Measurements from ENCODE around the gene B3GNT7. TPM values are rescaled to one million over a fixed set of nuclear protein-coding genes. Genes with fewer than 3 reads are reported as not detected.

Gene B3GNT7
- total and polyA plus RNA-seq, 4 donors: 0.74 to 1.7 (median 1.0) TPM

- H3K9ac ChIP-seq (ENCODE audit: low read depth in 1 of 2, low read length in 2 of 2): no peak overlapping the region
- H3K4me1 ChIP-seq (ENCODE audit: control insufficient read depth in 4 of 4, insufficient read depth in 4 of 4, low read length in 3 of 4): no peaks in the 10 kb centered on the region
- no peaks in the 10 kb centered on the region for H3K36me3 ChIP-seq (ENCODE audit: control insufficient read depth in 4 of 4, insufficient read depth in 3 of 4, low read depth in 1 of 4, low read length in 3 of 4)
- no peak overlapping the region for H3K4me3 ChIP-seq (ENCODE audit: low read depth in 1 of 3, low read length in 3 of 3)
- H3K27ac ChIP-seq (ENCODE audit: low read depth in 1 of 2, low read length in 2 of 2): no peak overlapping the region
- WGBS: 82% methylated on average over 21 of the region's 21 CpGs
- TF ChIP-seq HNF4A (conservative IDR thresholded peaks at IDR 0.05) (no peak), HNF4G (IDR thresholded peaks at IDR 0.05) (no peak), SP1 (IDR thresholded peaks at IDR 0.05) (no peak), RAD21 (IDR thresholded peaks at IDR 0.05) (no peak), RXRA (IDR thresholded peaks at IDR 0.05) (no peak), GABPA (IDR thresholded peaks at IDR 0.05 in 1 of 2, conservative IDR thresholded peaks at IDR 0.05 in 1 of 2) (no peak)
- TF ChIP-seq, protein P1, sequence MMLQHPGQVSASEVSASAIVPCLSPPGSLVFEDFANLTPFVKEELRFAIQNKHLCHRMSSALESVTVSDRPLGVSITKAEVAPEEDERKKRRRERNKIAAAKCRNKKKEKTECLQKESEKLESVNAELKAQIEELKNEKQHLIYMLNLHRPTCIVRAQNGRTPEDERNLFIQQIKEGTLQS (IDR thresholded peaks at IDR 0.05): no peak
- no peak for DNase-seq (ENCODE audit: low spot score)
- no peaks in the 10 kb centered on the region for H3K27me3 ChIP-seq (ENCODE audit: control insufficient read depth in 4 of 4, insufficient read depth in 4 of 4, low read length in 3 of 4)
- H3K9me3 ChIP-seq (ENCODE audit: control insufficient read depth in 4 of 4, low read length in 3 of 4): no peaks in the 10 kb centered on the region
These were observed 30.5 kb downstream of the B3GNT7 start for GRCh38 chr2:231425811-231426703.

DNA sequence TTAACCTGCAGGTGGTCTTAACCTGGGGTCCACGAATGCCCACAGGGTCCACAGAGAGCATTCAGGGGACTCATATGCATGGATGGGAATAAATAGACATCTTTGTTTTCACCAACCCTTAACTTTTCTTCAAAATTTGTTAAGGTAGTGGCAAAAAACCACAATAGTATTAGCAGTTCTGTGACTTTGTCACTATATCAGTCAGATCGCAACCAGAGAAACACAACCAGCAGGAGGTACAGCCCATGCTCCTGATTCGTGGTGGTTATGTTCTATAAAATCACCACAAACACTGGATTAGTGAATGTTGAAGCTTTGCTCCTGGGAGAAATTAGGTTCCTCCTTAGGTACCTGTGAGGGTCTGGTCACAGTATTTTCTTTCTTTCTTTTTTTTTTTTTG, 31.6 kb downstream of the B3GNT7 start:
- no peak for DNase-seq (ENCODE audit: low spot score)
- TF ChIP-seq, protein P1 (IDR thresholded peaks at IDR 0.05): no peak
- TF ChIP-seq FOXA1 (IDR thresholded peaks at IDR 0.05) (no peak), YY1 (IDR thresholded peaks at IDR 0.05) (no peak), SP1 (IDR thresholded peaks at IDR 0.05) (no peak), TAF1 (conservative IDR thresholded peaks at IDR 0.05) (no peak), RXRA (IDR thresholded peaks at IDR 0.05) (no peak)
- TF ChIP-seq, protein P2, sequence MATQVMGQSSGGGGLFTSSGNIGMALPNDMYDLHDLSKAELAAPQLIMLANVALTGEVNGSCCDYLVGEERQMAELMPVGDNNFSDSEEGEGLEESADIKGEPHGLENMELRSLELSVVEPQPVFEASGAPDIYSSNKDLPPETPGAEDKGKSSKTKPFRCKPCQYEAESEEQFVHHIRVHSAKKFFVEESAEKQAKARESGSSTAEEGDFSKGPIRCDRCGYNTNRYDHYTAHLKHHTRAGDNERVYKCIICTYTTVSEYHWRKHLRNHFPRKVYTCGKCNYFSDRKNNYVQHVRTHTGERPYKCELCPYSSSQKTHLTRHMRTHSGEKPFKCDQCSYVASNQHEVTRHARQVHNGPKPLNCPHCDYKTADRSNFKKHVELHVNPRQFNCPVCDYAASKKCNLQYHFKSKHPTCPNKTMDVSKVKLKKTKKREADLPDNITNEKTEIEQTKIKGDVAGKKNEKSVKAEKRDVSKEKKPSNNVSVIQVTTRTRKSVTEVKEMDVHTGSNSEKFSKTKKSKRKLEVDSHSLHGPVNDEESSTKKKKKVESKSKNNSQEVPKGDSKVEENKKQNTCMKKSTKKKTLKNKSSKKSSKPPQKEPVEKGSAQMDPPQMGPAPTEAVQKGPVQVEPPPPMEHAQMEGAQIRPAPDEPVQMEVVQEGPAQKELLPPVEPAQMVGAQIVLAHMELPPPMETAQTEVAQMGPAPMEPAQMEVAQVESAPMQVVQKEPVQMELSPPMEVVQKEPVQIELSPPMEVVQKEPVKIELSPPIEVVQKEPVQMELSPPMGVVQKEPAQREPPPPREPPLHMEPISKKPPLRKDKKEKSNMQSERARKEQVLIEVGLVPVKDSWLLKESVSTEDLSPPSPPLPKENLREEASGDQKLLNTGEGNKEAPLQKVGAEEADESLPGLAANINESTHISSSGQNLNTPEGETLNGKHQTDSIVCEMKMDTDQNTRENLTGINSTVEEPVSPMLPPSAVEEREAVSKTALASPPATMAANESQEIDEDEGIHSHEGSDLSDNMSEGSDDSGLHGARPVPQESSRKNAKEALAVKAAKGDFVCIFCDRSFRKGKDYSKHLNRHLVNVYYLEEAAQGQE (IDR thresholded peaks at IDR 0.05): no peak
- H3K36me3 ChIP-seq (ENCODE audit: control insufficient read depth in 4 of 4, insufficient read depth in 3 of 4, low read depth in 1 of 4, low read length in 3 of 4): no peaks in the 10 kb centered on the region
- no peak overlapping the region for H3K4me3 ChIP-seq (ENCODE audit: low read depth in 1 of 3, low read length in 3 of 3)
- H3K27me3 ChIP-seq (ENCODE audit: control insufficient read depth in 4 of 4, insufficient read depth in 4 of 4, low read length in 3 of 4): no peaks in the 10 kb centered on the region
- no peak overlapping the region for H3K27ac ChIP-seq (ENCODE audit: low read depth in 1 of 2, low read length in 2 of 2)
- H3K9ac ChIP-seq (ENCODE audit: low read depth in 1 of 2, low read length in 2 of 2): no peak overlapping the region
- 86% methylated on average over 3 of the region's 3 CpGs for WGBS
- H3K9me3 ChIP-seq (ENCODE audit: control insufficient read depth in 4 of 4, low read length in 3 of 4): peaks cover 0 to 3% (median 1%) of the 10 kb centered on the region in 4 donors
- H3K4me1 ChIP-seq (ENCODE audit: control insufficient read depth in 4 of 4, insufficient read depth in 4 of 4, low read length in 3 of 4): no peaks in the 10 kb centered on the region

GRCh38 chr2:231429152-231429551, 33.6 kb downstream of the B3GNT7 start:
- DNase-seq (ENCODE audit: low spot score): no peak
- Histone ChIP-seq H3K4me3 (ENCODE audit: low read depth in 1 of 3, low read length in 3 of 3) (no peak overlapping the region), H3K9ac (ENCODE audit: low read depth in 1 of 2, low read length in 2 of 2) (no peak overlapping the region), H3K36me3 (ENCODE audit: control insufficient read depth in 4 of 4, insufficient read depth in 3 of 4, low read depth in 1 of 4, low read length in 3 of 4) (no peaks in the 10 kb centered on the region), H3K27me3 (ENCODE audit: control insufficient read depth in 4 of 4, insufficient read depth in 4 of 4, low read length in 3 of 4) (no peaks in the 10 kb centered on the region), H3K9me3 (ENCODE audit: control insufficient read depth in 4 of 4, low read length in 3 of 4) (peaks cover 0 to 3% (median 1%) of the 10 kb centered on the region in 4 donors), H3K4me1 (ENCODE audit: control insufficient read depth in 4 of 4, insufficient read depth in 4 of 4, low read length in 3 of 4) (no peaks in the 10 kb centered on the region), H3K27ac (ENCODE audit: low read depth in 1 of 2, low read length in 2 of 2) (no peak overlapping the region)
- 78% methylated on average over 6 of the region's 6 CpGs for WGBS
- no peak for TF ChIP-seq FOXA1 (IDR thresholded peaks at IDR 0.05)
- TF ChIP-seq FOXA2 (IDR thresholded peaks at IDR 0.05): no peak
- TF ChIP-seq JUND (IDR thresholded peaks at IDR 0.05): no peak
- TF ChIP-seq EGR1 (IDR thresholded peaks at IDR 0.05; ENCODE audit: low read depth in 2 of 2): no peak
- TF ChIP-seq, protein P3, sequence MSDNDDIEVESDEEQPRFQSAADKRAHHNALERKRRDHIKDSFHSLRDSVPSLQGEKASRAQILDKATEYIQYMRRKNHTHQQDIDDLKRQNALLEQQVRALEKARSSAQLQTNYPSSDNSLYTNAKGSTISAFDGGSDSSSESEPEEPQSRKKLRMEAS (IDR thresholded peaks at IDR 0.05): no peak
- TF ChIP-seq HNF4A (conservative IDR thresholded peaks at IDR 0.05): no peak
- TF ChIP-seq SP1 (IDR thresholded peaks at IDR 0.05): no peak
- no peak for TF ChIP-seq TAF1 (conservative IDR thresholded peaks at IDR 0.05)
- TF ChIP-seq YY1 (IDR thresholded peaks at IDR 0.05): no peak
- TF ChIP-seq RXRA (IDR thresholded peaks at IDR 0.05): no peak
- TF ChIP-seq NR2F2 (IDR thresholded peaks at IDR 0.05): no peak
- no peak for TF ChIP-seq CTCF (IDR thresholded peaks at IDR 0.05; ENCODE audit: low read depth, low read length, missing input control)
- TF ChIP-seq RAD21 (IDR thresholded peaks at IDR 0.05): no peak

Measured in liver (tissue), 9 donors.